HAP-1 (cell line): ENCODE data around the gene UGT8.
"Not testable (repeated sequence)": the region's sequence is repeated elsewhere in the genome, so short reads cannot be mapped to it uniquely, and the experiment has no call there.

Experiments used
- DNase-seq, 2 experiments: peaks; one replicate each; pipeline ENCODE4 v3.0.0-alpha.2; 2016 to 2020; ENCODE audit warnings: low spot score in 2 of 2
- H3K27me3 ChIP-seq: fragments of 250-450 bp; sonication (Bioruptor Pico); 2 replicates; pipeline ENCODE4 v1.5.1; 2020; ENCODE audit warnings: low read depth, mild to moderate bottlenecking, moderate library complexity
- H3K36me3 ChIP-seq: fragments of 250-450 bp; sonication (Bioruptor Pico); replicated peaks from 2 replicates; pipeline ENCODE4 v1.5.1; 2020; ENCODE audit warnings: mild to moderate bottlenecking
- H3K4me1 ChIP-seq: fragments of 250-450 bp; sonication (Bioruptor Pico); 2 replicates; pipeline ENCODE4 v1.5.1; 2020; ENCODE audit warnings: mild to moderate bottlenecking
- H3K4me3 ChIP-seq: fragments of 250-450 bp; sonication (Bioruptor Pico); 2 replicates; pipeline ENCODE4 v1.5.1; 2020; ENCODE audit warnings: mild to moderate bottlenecking, moderate library complexity
- H3K9me3 ChIP-seq: fragments of 250-450 bp; sonication (Bioruptor Pico); 2 replicates; pipeline ENCODE4 v1.5.1; 2020; ENCODE audit warnings: mild to moderate bottlenecking, moderate library complexity
- in situ Hi-C: fragments of 300-500 bp; cut with MboI; formaldehyde crosslinking; loops from 3 replicates; pipeline ENCODE4 v1.14.3; 2020; ENCODE audit warnings: low sequenced_read_pairs, inconsistent platforms, mixed read lengths

Gene UGT8, protein sequence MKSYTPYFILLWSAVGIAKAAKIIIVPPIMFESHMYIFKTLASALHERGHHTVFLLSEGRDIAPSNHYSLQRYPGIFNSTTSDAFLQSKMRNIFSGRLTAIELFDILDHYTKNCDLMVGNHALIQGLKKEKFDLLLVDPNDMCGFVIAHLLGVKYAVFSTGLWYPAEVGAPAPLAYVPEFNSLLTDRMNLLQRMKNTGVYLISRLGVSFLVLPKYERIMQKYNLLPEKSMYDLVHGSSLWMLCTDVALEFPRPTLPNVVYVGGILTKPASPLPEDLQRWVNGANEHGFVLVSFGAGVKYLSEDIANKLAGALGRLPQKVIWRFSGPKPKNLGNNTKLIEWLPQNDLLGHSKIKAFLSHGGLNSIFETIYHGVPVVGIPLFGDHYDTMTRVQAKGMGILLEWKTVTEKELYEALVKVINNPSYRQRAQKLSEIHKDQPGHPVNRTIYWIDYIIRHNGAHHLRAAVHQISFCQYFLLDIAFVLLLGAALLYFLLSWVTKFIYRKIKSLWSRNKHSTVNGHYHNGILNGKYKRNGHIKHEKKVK

DNA sequence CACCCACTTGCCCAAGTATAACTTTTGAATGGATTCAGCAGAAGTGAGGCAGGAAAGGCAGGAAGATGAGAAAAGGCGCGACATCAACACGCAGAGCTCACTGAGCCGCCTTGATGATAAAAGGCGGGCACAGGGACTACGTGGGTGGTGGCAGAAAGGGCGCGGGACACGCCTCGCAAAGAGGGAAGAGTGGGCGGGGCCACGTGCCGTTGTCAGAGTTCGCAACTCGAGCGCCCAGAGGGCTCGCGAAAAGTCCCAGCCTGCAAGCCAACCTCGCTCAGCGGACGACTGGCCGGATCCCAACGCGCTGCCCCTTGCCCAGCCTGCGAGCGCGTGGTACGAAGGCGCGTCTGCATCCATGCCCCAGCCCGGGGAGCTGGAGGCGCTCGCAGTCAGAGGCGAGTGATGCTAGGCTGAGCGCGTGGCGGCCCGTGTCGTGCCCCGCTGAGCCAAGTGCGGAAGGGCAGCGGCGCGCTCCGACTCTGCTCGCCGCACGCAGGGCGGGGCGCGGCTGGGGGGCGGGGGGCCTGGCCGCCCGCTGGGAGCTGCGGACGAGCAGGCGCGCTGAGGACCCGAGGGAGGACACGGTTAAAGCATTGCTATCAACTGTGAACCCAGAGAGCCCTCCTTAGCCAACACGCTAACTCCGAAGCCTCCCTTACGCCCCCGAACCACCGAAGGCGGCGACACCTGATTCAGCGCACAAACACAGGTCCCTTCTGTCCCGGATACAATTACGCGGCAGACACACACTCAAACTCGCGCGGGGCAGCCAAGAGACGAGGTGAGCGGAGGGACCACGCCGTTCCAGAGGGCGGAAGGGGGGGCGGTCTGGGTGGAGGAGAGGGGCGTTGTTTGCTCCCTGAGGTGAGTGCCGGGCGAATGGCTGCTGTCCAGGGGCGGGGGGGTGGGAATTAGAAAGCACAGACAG lies at the start of gene UGT8:
TSS of gene UGT8 (plus strand) at position 617 of the 931 bp plus-strand sequence. CDS start 24,074 bp downstream, outside the sequence.
- Histone ChIP-seq H3K27me3 (no peaks in the 10 kb centered on the region), H3K4me1 (no peaks in the 10 kb centered on the region), H3K36me3 (no peaks in the 10 kb centered on the region), H3K9me3 (no peaks in the 10 kb centered on the region), H3K4me3 (no peak within 1 kb of the TSS)
- in situ Hi-C loops, result no loop called here
- no peak for DNase-seq

DNA sequence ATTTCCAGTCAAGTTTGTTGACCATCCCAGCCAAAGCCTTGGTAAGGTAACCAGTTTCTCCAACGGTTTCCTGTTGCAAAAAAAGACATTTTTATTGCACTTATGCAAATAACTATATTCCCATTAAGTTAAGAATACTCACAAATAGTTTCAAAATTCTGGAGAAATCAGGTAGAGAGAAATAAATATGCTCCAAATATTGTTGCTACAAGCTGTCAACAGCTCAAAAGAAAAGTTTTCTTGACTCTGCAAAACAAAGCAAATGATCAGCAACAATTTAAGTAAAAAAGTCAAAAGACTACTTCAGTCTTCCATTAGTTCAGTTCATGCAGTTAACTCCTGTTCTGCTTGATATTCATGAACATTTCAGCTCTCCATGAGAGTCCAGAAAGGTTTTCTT lies 49.0 kb upstream of the UGT8 start:
- Histone ChIP-seq H3K36me3 (no peaks in the 10 kb centered on the region), H3K9me3 (no peaks in the 10 kb centered on the region), H3K27me3 (no peaks in the 10 kb centered on the region), H3K4me1 (no peaks in the 10 kb centered on the region), H3K4me3 (no peak overlapping the region)
- no peak for DNase-seq
- in situ Hi-C loops, result no loop called here

DNA sequence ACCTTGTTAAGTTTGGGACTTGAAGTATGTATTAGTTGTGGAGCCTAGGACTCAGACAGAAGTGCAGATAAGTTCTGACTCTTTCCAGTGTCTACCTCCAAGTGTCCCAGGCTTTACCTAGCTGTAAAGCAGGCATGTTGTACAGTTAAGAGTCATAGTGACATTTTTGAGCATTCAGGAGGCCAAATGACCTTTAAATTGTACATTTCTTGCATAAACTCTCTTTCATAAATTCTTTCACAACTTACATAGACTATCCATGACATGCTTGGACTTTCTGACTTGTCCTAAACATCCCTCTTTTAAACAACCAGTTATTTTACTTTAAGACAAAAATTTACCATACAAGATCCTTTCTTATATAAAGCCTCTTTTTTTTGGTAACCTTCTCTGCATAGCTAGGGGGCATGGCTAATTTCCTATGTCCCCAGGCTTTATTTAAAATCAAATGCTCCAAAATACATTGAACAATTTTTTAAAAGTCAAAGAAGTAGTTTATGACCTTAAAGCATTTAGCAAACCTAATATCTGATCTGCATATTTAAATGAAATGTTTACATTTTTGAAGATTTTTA lies 40.1 kb upstream of the UGT8 start:
- no peak overlapping the region for H3K4me3 ChIP-seq
- in situ Hi-C loops, result no loop called here
- DNase-seq, result no peak
- peaks cover 14% of the 10 kb centered on the region for H3K9me3 ChIP-seq
- no peaks in the 10 kb centered on the region for H3K4me1 ChIP-seq
- no peaks in the 10 kb centered on the region for H3K27me3 ChIP-seq
- no peaks in the 10 kb centered on the region for H3K36me3 ChIP-seq

DNA sequence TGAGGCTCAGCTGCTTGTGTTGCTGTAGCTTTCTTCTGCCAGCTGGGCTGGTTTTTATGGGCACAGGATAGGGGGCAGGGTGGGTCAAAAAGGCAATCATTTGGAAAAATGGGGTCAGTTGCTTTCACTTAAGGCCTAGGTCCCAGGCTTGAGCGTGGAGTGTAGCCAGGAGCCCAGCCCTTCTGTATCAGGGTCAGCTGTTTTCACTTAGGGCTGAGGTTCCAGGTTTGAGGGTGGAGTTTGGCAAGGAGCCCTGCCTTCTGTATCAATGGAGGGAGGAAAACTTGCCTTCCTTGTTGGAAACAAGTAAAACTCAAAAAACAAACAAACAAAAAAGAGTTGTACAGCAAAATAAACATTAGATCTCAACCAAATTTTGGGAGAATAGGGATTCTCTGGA lies 37.0 kb upstream of the UGT8 start:
- Histone ChIP-seq H3K4me3 (no peak overlapping the region), H3K36me3 (no peaks in the 10 kb centered on the region), H3K9me3 (peaks cover 14% of the 10 kb centered on the region), H3K4me1 (no peaks in the 10 kb centered on the region), H3K27me3 (no peaks in the 10 kb centered on the region)
- DNase-seq, result no peak
- in situ Hi-C loops, result no loop called here

DNA sequence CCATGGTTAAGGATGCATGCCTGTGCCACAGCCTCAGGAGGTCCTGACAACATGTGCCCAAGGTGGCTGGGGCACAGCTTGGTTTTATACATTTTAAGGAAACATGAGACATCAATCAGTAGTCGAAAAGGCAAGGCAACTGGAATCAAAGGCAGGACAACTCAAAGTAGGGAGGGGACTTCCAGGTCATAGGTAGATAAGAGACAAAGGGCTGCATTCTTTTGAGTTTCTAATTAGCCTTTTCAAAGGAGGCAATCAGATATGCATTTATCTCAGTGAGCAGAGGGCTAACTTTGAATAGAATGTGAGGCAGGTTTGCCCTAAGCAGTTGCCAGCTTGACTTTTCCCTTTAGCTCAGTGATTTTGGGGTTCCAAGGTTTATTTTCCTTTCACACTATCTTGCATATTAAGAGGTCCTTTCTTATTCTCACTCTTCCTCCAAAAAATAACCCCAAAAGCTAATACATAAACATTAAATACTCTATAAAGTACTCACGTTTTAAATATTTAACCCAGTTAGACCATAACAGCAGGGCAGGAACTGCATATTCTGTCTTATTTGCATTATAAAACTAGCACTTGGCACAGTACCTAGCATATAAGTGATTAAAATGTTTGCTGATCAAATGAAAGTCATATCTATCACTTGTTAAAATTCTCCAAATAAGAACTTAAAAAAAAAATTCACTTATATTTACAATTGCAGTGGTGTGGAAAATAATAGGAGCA lies 36.3 kb upstream of the UGT8 start:
- in situ Hi-C loops, result no loop called here
- DNase-seq, result no peak
- peaks cover 12% of the 10 kb centered on the region for H3K9me3 ChIP-seq
- no peak overlapping the region for H3K4me3 ChIP-seq
- H3K36me3 ChIP-seq, result no peaks in the 10 kb centered on the region
- H3K27me3 ChIP-seq, result no peaks in the 10 kb centered on the region
- H3K4me1 ChIP-seq, result no peaks in the 10 kb centered on the region

DNA sequence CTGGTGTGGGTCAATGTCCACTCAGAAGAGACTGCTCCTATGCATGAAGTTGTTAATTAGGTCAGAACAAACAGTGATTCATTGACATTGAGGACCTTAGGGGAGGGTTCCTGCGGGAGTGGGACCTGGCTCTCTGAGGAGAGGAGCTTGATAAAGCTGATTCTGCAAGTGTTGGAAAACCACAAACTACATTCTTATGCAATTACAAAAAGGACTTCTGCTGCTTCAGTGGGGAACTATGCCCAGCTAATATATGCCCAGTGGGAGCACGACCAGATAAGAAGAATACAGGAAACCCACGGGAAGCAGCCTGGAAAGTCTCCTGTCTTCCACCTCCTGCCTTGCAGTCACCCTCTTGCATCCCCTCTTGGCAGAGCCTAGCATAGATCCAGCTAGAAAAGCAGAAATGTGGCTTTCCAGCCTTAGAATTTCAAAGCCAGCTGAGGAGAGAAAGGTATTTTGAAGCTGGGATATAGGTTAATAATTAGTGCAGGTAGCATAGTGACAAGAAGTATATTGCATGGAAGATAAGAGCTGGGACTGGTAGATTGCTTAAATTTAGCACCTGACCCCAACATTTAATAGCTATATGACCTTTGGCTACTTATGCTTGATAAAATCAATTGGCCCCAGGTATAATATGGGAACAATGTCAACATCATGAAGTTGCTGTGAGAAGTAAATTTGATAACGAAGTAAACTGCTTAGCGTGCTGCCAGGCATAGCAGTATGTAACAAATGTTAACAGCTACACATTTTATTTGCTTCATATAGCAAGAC lies 34.9 kb upstream of the UGT8 start:
- Histone ChIP-seq H3K9me3 (peaks cover 4% of the 10 kb centered on the region; the same call in 1 of the 2 replicates), H3K4me3 (no peak overlapping the region), H3K4me1 (no peaks in the 10 kb centered on the region), H3K36me3 (no peaks in the 10 kb centered on the region), H3K27me3 (no peaks in the 10 kb centered on the region)
- DNase-seq, result no peak
- in situ Hi-C loops, result no loop called here

DNA sequence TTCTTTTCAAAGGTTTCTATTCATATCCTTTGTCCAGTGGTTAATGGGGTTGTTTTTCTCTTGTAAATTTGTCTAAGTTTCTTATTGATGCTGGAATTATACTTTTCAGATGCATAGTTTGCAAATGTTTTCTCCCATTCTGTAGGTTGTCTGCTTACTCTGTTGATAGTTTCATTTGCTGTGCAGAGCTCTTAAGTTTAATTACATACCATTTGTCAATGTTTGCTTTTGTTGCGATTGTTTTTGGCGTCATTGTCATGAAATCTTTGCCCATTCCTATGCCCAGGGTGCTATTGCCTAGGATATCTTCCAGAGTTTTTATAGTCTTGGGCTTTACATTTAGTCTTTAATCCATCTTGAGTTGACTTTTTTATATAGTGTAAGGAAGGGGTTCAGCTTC lies 21.2 kb upstream of the UGT8 start:
- DNase-seq, result peak; percentile 50 to 87
- no peak overlapping the region for H3K4me3 ChIP-seq
- H3K27me3 ChIP-seq, result no peaks in the 10 kb centered on the region
- in situ Hi-C loops, result no loop called here
- peaks cover 9% of the 10 kb centered on the region; the same call in 1 of the 2 replicates for H3K9me3 ChIP-seq
- peaks cover 10% of the 10 kb centered on the region for H3K4me1 ChIP-seq
- no peaks in the 10 kb centered on the region for H3K36me3 ChIP-seq

DNA sequence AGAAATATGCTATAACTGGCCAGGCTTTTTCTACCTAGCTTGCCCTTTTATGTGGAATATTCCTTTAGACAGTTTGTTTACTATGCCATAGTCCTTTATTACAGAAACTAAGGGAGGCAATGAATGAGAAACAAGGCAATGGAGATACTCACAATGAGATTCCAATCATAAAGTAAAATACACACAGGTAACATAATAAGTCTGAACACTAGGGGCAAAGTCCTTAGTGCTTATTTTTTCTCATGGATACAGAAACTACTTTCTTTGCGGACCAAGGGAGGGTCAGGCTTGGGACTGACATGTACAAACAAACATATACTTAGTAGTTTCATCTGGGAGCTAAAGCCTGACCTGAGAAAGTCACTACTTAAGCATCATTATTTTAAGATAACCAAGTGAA lies 16.0 kb upstream of the UGT8 start:
- Histone ChIP-seq H3K36me3 (no peaks in the 10 kb centered on the region), H3K4me1 (peaks cover 8% of the 10 kb centered on the region), H3K27me3 (no peaks in the 10 kb centered on the region), H3K4me3 (no peak overlapping the region), H3K9me3 (peaks cover 9% of the 10 kb centered on the region; the same call in 1 of the 2 replicates)
- in situ Hi-C loops, result no loop called here
- DNase-seq, result no peak

DNA sequence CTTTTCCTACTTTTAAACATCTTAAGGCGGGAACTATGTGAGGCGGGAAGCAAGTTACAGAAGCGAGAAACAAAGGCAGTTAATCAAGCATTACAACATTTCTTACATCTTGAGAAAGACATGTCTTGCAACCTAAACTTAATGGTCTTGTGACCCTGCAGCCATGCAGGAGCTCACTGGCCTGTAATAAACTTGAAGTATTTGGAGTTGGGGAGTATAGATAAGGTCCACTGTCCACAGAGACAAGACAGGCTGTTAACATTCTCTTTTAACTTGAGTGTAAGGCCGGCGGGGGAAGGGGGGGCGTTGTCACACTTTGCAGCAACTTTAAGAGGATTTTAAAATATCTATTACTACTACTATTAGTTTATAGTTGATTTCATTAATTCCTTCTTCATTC lies 10.3 kb upstream of the UGT8 start:
- H3K4me3 ChIP-seq, result no peak overlapping the region
- H3K27me3 ChIP-seq, result no peaks in the 10 kb centered on the region
- no peaks in the 10 kb centered on the region for H3K36me3 ChIP-seq
- H3K4me1 ChIP-seq, result no peaks in the 10 kb centered on the region
- DNase-seq, result no peak
- in situ Hi-C loops, result no loop called here
- H3K9me3 ChIP-seq, result no peaks in the 10 kb centered on the region; the same call in 1 of the 2 replicates

DNA sequence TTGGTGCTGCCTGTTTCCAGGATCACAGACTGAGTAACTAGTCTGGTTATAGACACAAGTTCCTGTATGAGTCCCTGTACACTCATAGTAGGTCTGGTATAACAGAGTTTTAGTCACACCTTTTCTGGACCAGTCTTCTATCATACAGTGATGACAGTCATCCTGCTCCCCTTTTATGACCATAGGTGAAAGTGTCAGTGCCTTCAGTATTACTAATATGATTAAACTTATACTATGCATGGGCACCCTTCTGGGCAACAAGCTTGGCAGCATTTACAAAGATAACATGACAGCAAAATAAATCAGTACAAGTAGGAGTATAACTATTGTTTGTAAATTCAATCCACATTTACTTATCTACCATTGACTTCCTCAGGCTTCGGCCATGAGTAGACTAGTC lies 8.2 kb upstream of the UGT8 start:
- H3K9me3 ChIP-seq, in situ Hi-C loops, DNase-seq, H3K36me3 ChIP-seq, H3K4me3 ChIP-seq, H3K27me3 ChIP-seq, H3K4me1 ChIP-seq: not testable (repeated sequence)

DNA sequence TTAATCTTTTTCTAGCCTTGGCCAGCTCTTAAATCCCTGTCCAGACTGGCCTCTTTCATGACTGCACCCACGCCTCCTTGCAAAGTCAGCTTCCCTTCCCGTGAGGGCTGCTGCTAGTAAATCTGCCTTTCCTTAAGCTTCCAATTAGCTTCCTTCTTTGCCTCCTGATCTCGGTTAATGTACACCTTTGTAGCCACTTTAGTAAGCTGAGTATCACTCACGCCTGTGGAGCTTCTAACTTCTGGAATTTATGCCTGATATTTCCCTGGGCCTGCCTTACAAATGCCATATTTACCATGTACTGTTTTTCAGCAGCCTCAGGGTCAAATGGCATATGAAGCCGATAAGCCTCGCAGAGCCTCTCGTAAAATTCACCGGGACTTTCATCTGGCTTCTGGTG lies 5.1 kb upstream of the UGT8 start:
- in situ Hi-C loops, result no loop called here
- Histone ChIP-seq H3K9me3 (no peaks in the 10 kb centered on the region; the same call in 1 of the 2 replicates), H3K4me1 (no peaks in the 10 kb centered on the region), H3K4me3 (no peak overlapping the region), H3K36me3 (no peaks in the 10 kb centered on the region), H3K27me3 (no peaks in the 10 kb centered on the region)
- no peak for DNase-seq

DNA sequence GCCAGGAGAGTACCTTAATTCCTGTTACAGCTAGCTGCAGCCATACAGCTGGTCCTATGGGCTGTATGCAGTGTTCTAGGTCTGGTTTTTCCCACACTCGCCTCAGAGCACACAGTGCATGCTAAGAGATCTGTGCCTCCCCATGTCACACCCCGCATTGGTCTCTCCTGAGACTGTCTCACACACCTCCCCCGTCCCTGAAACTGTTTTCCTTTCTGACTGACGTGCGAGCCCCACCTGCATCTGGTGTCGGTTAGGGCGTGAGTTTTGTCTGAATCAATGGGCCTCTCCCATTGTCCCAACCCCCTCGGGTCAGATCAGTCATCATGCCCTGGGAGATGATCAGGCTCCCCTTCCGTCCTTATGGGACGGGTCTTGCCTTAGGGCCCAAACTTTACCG lies 3.4 kb upstream of the UGT8 start:
- in situ Hi-C loops, result no loop called here
- Histone ChIP-seq H3K9me3 (no peaks in the 10 kb centered on the region; the same call in 1 of the 2 replicates), H3K27me3 (no peaks in the 10 kb centered on the region), H3K4me1 (no peaks in the 10 kb centered on the region), H3K36me3 (no peaks in the 10 kb centered on the region), H3K4me3 (no peak overlapping the region)
- no peak for DNase-seq
